Ishikawa (cell line): ENCODE results near the gene RABGEF1.

Experiments
- CEBPB ChIP-seq: IDR thresholded peaks from 2 replicates; pipeline ENCODE4 v1.6.1; 2012
- CREB1 ChIP-seq: IDR thresholded peaks from 2 replicates; pipeline ENCODE4 v1.6.1; 2012; ENCODE audit warnings: low read depth
- EGR1 ChIP-seq: IDR thresholded peaks from 2 replicates; pipeline ENCODE4 v1.6.1; 2012
- EP300 ChIP-seq: IDR thresholded peaks from 2 replicates; pipeline ENCODE4 v1.6.1; 2012; ENCODE audit warnings: borderline replicate concordance
- FOXM1 ChIP-seq: IDR thresholded peaks from 2 replicates; pipeline ENCODE4 v1.6.1; 2012; ENCODE audit warnings: low read depth, borderline replicate concordance
- MAX ChIP-seq: IDR thresholded peaks from 2 replicates; pipeline ENCODE4 v1.6.1; 2012
- NFIC ChIP-seq: IDR thresholded peaks from 2 replicates; pipeline ENCODE4 v1.6.1; 2012
- RAD21 ChIP-seq: IDR thresholded peaks from 2 replicates; pipeline ENCODE4 v1.6.1; 2012; ENCODE audit warnings: low read depth
- REST ChIP-seq: IDR thresholded peaks from 2 replicates; pipeline ENCODE4 v1.6.1; 2012; ENCODE audit warnings: low read depth, mild to moderate bottlenecking
- TAF1 ChIP-seq: IDR thresholded peaks from 2 replicates; pipeline ENCODE4 v1.6.1; 2012; ENCODE audit warnings: low read depth, mild to moderate bottlenecking
- TCF12 ChIP-seq: IDR thresholded peaks from 2 replicates; pipeline ENCODE4 v1.6.1; 2012; ENCODE audit warnings: low read depth
- TEAD4 ChIP-seq: IDR thresholded peaks from 2 replicates; pipeline ENCODE4 v1.6.1; 2012
- USF1 ChIP-seq: IDR thresholded peaks from 2 replicates; pipeline ENCODE4 v1.6.1; 2012
- YY1 ChIP-seq: IDR thresholded peaks from 2 replicates; pipeline ENCODE4 v1.6.1; 2012; ENCODE audit warnings: low read depth
- ZBTB7A ChIP-seq: IDR thresholded peaks from 2 replicates; pipeline ENCODE4 v1.6.1; 2012; ENCODE audit warnings: low read depth

Gene RABGEF1

GRCh38 chr7:66728571-66728970 lies 12.0 kb upstream of the RABGEF1 start:
- TF ChIP-seq TCF12 (no peak), FOXM1 (no peak), MAX (no peak), EP300 (no peak), CREB1 (no peak), EGR1 (no peak), TEAD4 (no peak), RAD21 (no peak), CEBPB (no peak), ZBTB7A (no peak), NFIC (no peak), REST (no peak), YY1 (no peak), USF1 (no peak), TAF1 (no peak)

- TF ChIP-seq EP300: no peak
- TF ChIP-seq YY1: no peak
- TF ChIP-seq NFIC: no peak
- TF ChIP-seq ZBTB7A: no peak
- TF ChIP-seq TAF1: no peak
- TF ChIP-seq FOXM1: no peak
- TF ChIP-seq TEAD4: no peak
- TF ChIP-seq MAX: no peak
- no peak for TF ChIP-seq USF1
- no peak for TF ChIP-seq REST
- no peak for TF ChIP-seq EGR1
- TF ChIP-seq RAD21: no peak
- no peak for TF ChIP-seq CEBPB
- no peak for TF ChIP-seq TCF12
- TF ChIP-seq CREB1: no peak
These were observed 11.3 kb upstream of the RABGEF1 start for GRCh38 chr7:66729274-66729673.

GRCh38 chr7:66731986-66732385 lies 8.5 kb upstream of the RABGEF1 start:
- no peak for TF ChIP-seq USF1
- no peak for TF ChIP-seq EP300
- no peak for TF ChIP-seq CEBPB
- TF ChIP-seq ZBTB7A: no peak
- TF ChIP-seq CREB1: no peak
- TF ChIP-seq EGR1: no peak
- TF ChIP-seq TAF1: no peak
- no peak for TF ChIP-seq YY1
- no peak for TF ChIP-seq TEAD4
- no peak for TF ChIP-seq REST
- no peak for TF ChIP-seq NFIC
- no peak for TF ChIP-seq RAD21
- TF ChIP-seq FOXM1: no peak
- no peak for TF ChIP-seq TCF12
- no peak for TF ChIP-seq MAX

GRCh38 chr7:66732439-66732838 lies 8.1 kb upstream of the RABGEF1 start:
- no peak for TF ChIP-seq FOXM1
- no peak for TF ChIP-seq YY1
- no peak for TF ChIP-seq TAF1
- no peak for TF ChIP-seq TCF12
- TF ChIP-seq RAD21: no peak
- no peak for TF ChIP-seq EGR1
- no peak for TF ChIP-seq USF1
- no peak for TF ChIP-seq MAX
